ENCODE results near the gene GAA.

- TF ChIP-seq CTCF (IDR thresholded peaks at IDR 0.05; ENCODE audit: low read depth, low read length, missing input control) (no peak), ZBTB33 (IDR thresholded peaks at IDR 0.05) (no peak), RAD21 (IDR thresholded peaks at IDR 0.05) (no peak), REST (IDR thresholded peaks at IDR 0.05) (no peak), MAX (IDR thresholded peaks at IDR 0.05) (no peak), TAF1 (conservative IDR thresholded peaks at IDR 0.05) (no peak), NR2F2 (IDR thresholded peaks at IDR 0.05) (no peak), EGR1 (IDR thresholded peaks at IDR 0.05; ENCODE audit: low read depth in 2 of 2) (no peak), SP1 (IDR thresholded peaks at IDR 0.05) (no peak), YY1 (IDR thresholded peaks at IDR 0.05) (no peak), HNF4A (conservative IDR thresholded peaks at IDR 0.05) (no peak)
These were observed 15.6 kb downstream of the GAA start for GRCh38 chr17:80116921-80117380.
